GM18519 (cell line): ENCODE measurements around the gene FAXDC2.

Experiments used
- ATAC-seq: cut with Tn5 transposase; IDR thresholded peaks from one replicate; pipeline ENCODE4 v1.9.1; 2021; ENCODE audit warnings: mild to moderate bottlenecking, moderate library complexity; ENCODE audit not compliant: unreplicated experiment, low FRiP score

FAXDC2 gene

GRCh38 chr5:154770111-154770510, 80.3 kb downstream of the FAXDC2 start:
- no peak for ATAC-seq
